Retinal pigment epithelial cell (primary cell): ENCODE results near the gene HMCES.
"Not testable (repeated sequence)": the region's sequence is repeated elsewhere in the genome, so short reads cannot be mapped to it uniquely, and the experiment has no call there.

Experiments used
- DNase-seq: peaks from one replicate; pipeline ENCODE4 v3.0.0-alpha.2; 2010; ENCODE audit warnings: low read depth
- H3K4me3 ChIP-seq: 2 replicates; pipeline ENCODE4 v1.5.1; 2011; ENCODE audit warnings: mild to moderate bottlenecking, low read length, control low read depth, moderate library complexity
- TF ChIP-seq, protein P1 (sequence below): conservative IDR thresholded peaks from 2 replicates; pipeline ENCODE4 v1.5.1; 2011; ENCODE audit warnings: low read depth, low read length, control low read depth, inconsistent platforms

The HMCES gene

GRCh38 chr3:129257609-129258008 is 21.1 kb upstream of the HMCES start:
- H3K4me3 ChIP-seq, result no peak overlapping the region
- TF ChIP-seq, protein P1, sequence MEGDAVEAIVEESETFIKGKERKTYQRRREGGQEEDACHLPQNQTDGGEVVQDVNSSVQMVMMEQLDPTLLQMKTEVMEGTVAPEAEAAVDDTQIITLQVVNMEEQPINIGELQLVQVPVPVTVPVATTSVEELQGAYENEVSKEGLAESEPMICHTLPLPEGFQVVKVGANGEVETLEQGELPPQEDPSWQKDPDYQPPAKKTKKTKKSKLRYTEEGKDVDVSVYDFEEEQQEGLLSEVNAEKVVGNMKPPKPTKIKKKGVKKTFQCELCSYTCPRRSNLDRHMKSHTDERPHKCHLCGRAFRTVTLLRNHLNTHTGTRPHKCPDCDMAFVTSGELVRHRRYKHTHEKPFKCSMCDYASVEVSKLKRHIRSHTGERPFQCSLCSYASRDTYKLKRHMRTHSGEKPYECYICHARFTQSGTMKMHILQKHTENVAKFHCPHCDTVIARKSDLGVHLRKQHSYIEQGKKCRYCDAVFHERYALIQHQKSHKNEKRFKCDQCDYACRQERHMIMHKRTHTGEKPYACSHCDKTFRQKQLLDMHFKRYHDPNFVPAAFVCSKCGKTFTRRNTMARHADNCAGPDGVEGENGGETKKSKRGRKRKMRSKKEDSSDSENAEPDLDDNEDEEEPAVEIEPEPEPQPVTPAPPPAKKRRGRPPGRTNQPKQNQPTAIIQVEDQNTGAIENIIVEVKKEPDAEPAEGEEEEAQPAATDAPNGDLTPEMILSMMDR, result no peak
- DNase-seq, result no peak

GRCh38 chr3:129259612-129260477 is 18.8 kb upstream of the HMCES start:
- TF ChIP-seq, protein P1, result no peak
- no peak for DNase-seq
- no peak overlapping the region for H3K4me3 ChIP-seq

DNA sequence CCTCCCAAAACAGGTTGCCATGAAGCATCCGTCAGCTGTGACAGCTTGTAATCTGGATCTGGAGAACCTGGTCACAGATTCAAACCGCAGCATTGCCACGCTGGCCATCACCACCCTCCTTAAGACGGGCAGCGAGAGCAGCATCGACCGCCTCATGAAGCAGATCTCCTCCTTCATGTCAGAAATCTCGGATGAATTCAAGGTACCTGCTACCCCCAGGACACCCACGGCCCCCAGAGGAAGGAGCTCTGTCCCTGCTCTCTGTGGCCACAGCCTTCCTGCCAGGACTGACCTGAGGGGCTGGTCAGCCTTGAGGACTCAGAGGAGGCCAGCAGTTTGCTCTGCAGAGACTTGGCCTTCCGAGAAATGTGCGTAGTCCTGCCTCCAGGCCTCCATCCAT is 18.1 kb upstream of the HMCES start:
- no peak for DNase-seq
- TF ChIP-seq, protein P1, result no peak
- H3K4me3 ChIP-seq, result no peak overlapping the region

DNA sequence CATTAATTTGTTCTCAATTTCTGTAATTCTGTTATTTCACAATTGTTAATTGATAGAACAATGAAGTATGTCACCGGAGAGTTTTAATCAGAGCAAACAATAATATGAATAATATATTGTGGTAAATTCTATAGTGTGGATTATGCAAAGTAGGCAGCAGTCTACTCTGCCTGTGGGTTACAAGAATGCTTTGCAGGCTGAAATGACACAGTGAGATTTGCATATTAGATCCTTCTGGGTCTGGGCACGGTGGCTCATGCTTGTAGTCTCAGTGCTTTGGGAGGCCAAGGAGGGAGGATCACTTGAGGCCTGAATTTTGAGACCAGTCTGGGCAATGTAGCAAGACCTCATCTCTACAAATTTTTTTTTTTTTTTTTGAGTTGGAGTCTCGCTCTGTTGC is 16.8 kb upstream of the HMCES start:
- DNase-seq, result no peak
- TF ChIP-seq, protein P1, result no peak
- H3K4me3 ChIP-seq, result no peak overlapping the region

DNA sequence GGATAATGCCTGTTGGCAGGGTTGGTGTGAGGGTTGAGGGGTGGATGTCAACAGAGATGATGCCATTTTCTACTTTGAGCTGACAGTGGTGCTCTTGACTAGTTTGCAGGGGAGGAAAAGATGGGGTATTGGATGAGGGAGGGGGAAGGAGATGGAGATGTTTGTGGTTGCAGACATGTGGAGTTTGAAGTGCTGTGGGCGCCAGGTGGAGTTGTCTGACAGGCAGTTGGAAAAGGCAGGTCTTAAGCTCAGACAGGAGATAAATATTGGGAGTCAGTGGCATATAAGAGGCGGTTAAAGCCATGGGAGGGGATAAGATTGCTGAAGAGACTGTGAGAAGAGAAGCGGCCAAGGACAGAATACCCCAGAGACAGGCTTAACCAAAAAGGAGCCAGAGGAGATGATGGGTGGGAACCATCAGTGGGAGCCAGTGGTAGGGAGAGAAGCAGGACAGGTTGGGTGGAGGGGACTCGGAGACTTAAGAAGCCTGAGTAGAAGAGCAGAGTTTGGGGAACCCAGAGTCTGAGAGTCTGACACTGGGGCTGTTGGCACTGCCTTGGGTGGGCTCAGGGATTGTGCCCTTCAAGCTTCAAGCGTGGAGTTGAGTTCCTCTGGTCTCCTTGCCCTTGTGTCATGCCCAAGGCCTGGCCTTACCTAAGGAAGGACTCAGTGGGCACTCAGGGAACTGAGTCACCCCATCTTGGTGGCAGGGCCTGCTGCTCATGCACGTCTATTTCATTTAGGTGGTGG is 15.3 kb upstream of the HMCES start:
- no peak overlapping the region for H3K4me3 ChIP-seq
- TF ChIP-seq, protein P1, result no peak
- DNase-seq, result no peak

GRCh38 chr3:129264994-129265393 is 13.7 kb upstream of the HMCES start:
- not testable (repeated sequence) for H3K4me3 ChIP-seq, DNase-seq

GRCh38 chr3:129266651-129267050 is 12.0 kb upstream of the HMCES start:
- TF ChIP-seq, protein P1, result no peak
- no peak for DNase-seq
- H3K4me3 ChIP-seq, result no peak overlapping the region
